Measurements from ENCODE around the gene EPHA1.

EPHA1 gene

DNA sequence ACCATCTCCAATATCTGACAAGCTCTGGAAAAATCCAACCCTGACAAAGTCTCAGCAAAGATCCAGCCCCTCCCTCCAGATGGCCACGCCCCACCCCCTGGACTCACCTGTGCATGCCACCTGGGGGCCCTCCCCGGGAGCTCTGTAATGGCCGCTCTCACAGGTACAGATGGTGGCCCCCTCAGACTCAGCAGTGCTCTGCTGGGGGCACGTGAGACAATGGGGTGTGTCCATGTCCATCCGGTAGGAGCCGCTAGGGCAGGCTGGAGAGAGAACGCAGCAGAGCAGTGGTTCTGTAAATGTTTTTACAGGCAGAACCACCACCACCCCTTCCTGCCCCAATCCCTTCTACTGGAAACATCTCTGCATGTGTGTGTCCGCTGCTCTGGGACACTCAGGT is 9.5 kb downstream of the EPHA1 start:
- Histone ChIP-seq H3K4me3 (ENCODE audit: low read length, poor library complexity, severe bottlenecking) (no peak overlapping the region), H3K9ac (ENCODE audit: low read depth, low read length, poor library complexity, severe bottlenecking) (no peak overlapping the region), H3F3A (ENCODE audit: low read depth) (no peaks in the 10 kb centered on the region), H3K9me2 (replicated peaks; ENCODE audit: low read depth, low read length) (no peaks in the 10 kb centered on the region), H3K4me1 (ENCODE audit: insufficient read depth, low read length, poor library complexity, severe bottlenecking) (peaks cover 4% of the 10 kb centered on the region), H3K4me2 (ENCODE audit: low read depth, low read length, poor library complexity, severe bottlenecking) (no peak overlapping the region), H4K20me1 (ENCODE audit: insufficient read depth, low read length, poor library complexity, severe bottlenecking) (no peaks in the 10 kb centered on the region), H3K79me2 (ENCODE audit: insufficient read depth, low read length) (no peaks in the 10 kb centered on the region), H2AFZ (ENCODE audit: low read length) (no peak overlapping the region), H3K36me3 (ENCODE audit: insufficient read depth, low read length) (no peaks in the 10 kb centered on the region), H3K9me3 (ENCODE audit: insufficient read depth, low read depth, low read length) (no peaks in the 10 kb centered on the region), H3K27me3 (ENCODE audit: insufficient read depth, low read length, poor library complexity, severe bottlenecking) (no peaks in the 10 kb centered on the region)
- no peak for TF ChIP-seq EZH2phosphoT487 (IDR thresholded peaks at IDR 0.05; ENCODE audit: borderline replicate concordance)
- TF ChIP-seq, protein P1, sequence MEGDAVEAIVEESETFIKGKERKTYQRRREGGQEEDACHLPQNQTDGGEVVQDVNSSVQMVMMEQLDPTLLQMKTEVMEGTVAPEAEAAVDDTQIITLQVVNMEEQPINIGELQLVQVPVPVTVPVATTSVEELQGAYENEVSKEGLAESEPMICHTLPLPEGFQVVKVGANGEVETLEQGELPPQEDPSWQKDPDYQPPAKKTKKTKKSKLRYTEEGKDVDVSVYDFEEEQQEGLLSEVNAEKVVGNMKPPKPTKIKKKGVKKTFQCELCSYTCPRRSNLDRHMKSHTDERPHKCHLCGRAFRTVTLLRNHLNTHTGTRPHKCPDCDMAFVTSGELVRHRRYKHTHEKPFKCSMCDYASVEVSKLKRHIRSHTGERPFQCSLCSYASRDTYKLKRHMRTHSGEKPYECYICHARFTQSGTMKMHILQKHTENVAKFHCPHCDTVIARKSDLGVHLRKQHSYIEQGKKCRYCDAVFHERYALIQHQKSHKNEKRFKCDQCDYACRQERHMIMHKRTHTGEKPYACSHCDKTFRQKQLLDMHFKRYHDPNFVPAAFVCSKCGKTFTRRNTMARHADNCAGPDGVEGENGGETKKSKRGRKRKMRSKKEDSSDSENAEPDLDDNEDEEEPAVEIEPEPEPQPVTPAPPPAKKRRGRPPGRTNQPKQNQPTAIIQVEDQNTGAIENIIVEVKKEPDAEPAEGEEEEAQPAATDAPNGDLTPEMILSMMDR (conservative IDR thresholded peaks at IDR 0.05; ENCODE audit: low read length): no peak

DNA sequence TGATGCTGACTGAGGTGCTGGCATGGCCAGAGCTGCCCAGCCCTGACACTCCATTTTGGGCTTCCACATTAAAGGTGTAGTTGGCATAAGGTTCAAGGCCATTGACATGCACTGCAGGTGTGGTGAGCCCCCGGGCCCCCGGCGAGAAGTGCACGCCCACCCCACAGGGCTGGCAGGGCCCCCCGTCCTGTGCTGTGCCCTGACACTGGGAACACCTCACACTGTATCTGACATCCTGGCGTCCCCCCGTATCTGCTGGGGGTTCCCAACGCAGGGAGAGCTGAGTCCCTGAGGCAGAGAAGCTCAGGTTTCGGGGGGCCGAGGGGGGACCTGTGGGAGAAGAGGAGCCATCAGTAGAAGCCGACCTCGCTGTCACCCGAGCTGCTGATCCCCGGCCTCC is 10.0 kb downstream of the EPHA1 start:
- H3K4me2 ChIP-seq (ENCODE audit: low read depth, low read length, poor library complexity, severe bottlenecking): no peak overlapping the region

DNA sequence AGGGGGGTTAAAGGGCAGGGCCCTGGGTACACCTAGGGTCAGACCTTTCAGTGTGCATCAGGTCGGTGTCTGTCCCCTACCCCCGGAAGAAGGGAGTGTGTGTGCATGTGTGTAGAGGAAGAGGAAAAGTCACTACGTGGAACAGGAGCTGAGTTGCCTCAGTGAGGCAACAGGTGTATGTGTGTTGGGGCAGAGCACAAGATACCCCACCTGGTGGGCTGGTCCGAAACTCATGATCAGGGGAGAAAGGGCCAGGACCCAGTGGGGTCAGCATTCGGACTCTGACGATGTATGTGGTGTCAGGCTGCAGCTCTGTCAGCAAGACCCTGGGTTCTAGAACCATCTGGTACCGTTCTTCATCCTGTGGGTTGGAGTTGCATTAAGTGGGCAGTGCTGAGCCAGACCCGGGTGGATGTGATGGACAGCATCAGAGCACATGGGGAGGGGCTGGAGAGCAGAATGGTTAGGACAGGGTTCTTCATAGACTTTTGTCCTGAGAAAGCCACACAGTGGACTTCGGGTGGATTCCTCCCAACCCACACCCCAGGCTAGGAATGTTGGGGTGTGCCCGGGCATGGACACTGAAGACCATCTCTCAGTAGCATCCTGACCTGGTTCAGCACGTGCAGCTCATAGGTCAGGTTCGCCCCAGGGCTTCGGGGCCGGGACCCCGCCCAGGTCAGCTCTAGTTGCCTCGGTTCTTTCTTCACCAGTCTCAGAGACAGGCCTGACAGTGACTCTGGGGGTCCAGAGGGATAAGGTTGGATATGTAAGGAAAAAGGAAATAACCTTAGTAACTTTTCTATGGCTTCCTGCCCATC is 10.7 kb downstream of the EPHA1 start:
- H3K9me3 ChIP-seq (ENCODE audit: insufficient read depth, low read depth, low read length): no peaks in the 10 kb centered on the region
- H3K4me1 ChIP-seq (ENCODE audit: insufficient read depth, low read length, poor library complexity, severe bottlenecking): peaks cover 4% of the 10 kb centered on the region
- no peaks in the 10 kb centered on the region for H4K20me1 ChIP-seq (ENCODE audit: insufficient read depth, low read length, poor library complexity, severe bottlenecking)
- H3K36me3 ChIP-seq (ENCODE audit: insufficient read depth, low read length): no peaks in the 10 kb centered on the region; the same call in 1 of the 2 replicates
- no peak overlapping the region for H2AFZ ChIP-seq (ENCODE audit: low read length)
- no peak overlapping the region for H3K4me3 ChIP-seq (ENCODE audit: low read length, poor library complexity, severe bottlenecking)
- no peaks in the 10 kb centered on the region for H3K79me2 ChIP-seq (ENCODE audit: insufficient read depth, low read length)
- TF ChIP-seq, protein P1 (conservative IDR thresholded peaks at IDR 0.05; ENCODE audit: low read length): no peak
- no peak for TF ChIP-seq EZH2phosphoT487 (IDR thresholded peaks at IDR 0.05; ENCODE audit: borderline replicate concordance)
- no peak overlapping the region for H3K4me2 ChIP-seq (ENCODE audit: low read depth, low read length, poor library complexity, severe bottlenecking)
- no peaks in the 10 kb centered on the region for H3K27me3 ChIP-seq (ENCODE audit: insufficient read depth, low read length, poor library complexity, severe bottlenecking)
- no peaks in the 10 kb centered on the region for H3F3A ChIP-seq (ENCODE audit: low read depth)
- H3K9me2 ChIP-seq (replicated peaks; ENCODE audit: low read depth, low read length): no peaks in the 10 kb centered on the region
- no peak overlapping the region for H3K9ac ChIP-seq (ENCODE audit: low read depth, low read length, poor library complexity, severe bottlenecking)

More for the DNA sequence above, 10.0 kb downstream of the EPHA1 start:
- H2AFZ ChIP-seq (ENCODE audit: low read length): no peak overlapping the region
- H3K9ac ChIP-seq (ENCODE audit: low read depth, low read length, poor library complexity, severe bottlenecking): no peak overlapping the region
- no peaks in the 10 kb centered on the region for H3K36me3 ChIP-seq (ENCODE audit: insufficient read depth, low read length)
- H3K27me3 ChIP-seq (ENCODE audit: insufficient read depth, low read length, poor library complexity, severe bottlenecking): no peaks in the 10 kb centered on the region
- H3K4me3 ChIP-seq (ENCODE audit: low read length, poor library complexity, severe bottlenecking): no peak overlapping the region
- peaks cover 4% of the 10 kb centered on the region for H3K4me1 ChIP-seq (ENCODE audit: insufficient read depth, low read length, poor library complexity, severe bottlenecking)
- no peak for TF ChIP-seq EZH2phosphoT487 (IDR thresholded peaks at IDR 0.05; ENCODE audit: borderline replicate concordance)
- TF ChIP-seq, protein P1 (conservative IDR thresholded peaks at IDR 0.05; ENCODE audit: low read length): no peak
- no peaks in the 10 kb centered on the region for H3F3A ChIP-seq (ENCODE audit: low read depth)
- H3K9me3 ChIP-seq (ENCODE audit: insufficient read depth, low read depth, low read length): no peaks in the 10 kb centered on the region
- no peaks in the 10 kb centered on the region for H3K79me2 ChIP-seq (ENCODE audit: insufficient read depth, low read length)
- no peaks in the 10 kb centered on the region for H4K20me1 ChIP-seq (ENCODE audit: insufficient read depth, low read length, poor library complexity, severe bottlenecking)
- H3K9me2 ChIP-seq (replicated peaks; ENCODE audit: low read depth, low read length): no peaks in the 10 kb centered on the region
